ENCODE measurements around the gene ZDHHC11B. TPM values are rescaled to one million over a fixed set of nuclear protein-coding genes. Genes with fewer than 3 reads are reported as not detected.
A peak's percentile ranks its signal among the peaks of the same experiment; 100 is the strongest.

Gene ZDHHC11B
- total RNA-seq, 2 donors from 2014 or later = 0.75 to 1.3 TPM

DNA sequence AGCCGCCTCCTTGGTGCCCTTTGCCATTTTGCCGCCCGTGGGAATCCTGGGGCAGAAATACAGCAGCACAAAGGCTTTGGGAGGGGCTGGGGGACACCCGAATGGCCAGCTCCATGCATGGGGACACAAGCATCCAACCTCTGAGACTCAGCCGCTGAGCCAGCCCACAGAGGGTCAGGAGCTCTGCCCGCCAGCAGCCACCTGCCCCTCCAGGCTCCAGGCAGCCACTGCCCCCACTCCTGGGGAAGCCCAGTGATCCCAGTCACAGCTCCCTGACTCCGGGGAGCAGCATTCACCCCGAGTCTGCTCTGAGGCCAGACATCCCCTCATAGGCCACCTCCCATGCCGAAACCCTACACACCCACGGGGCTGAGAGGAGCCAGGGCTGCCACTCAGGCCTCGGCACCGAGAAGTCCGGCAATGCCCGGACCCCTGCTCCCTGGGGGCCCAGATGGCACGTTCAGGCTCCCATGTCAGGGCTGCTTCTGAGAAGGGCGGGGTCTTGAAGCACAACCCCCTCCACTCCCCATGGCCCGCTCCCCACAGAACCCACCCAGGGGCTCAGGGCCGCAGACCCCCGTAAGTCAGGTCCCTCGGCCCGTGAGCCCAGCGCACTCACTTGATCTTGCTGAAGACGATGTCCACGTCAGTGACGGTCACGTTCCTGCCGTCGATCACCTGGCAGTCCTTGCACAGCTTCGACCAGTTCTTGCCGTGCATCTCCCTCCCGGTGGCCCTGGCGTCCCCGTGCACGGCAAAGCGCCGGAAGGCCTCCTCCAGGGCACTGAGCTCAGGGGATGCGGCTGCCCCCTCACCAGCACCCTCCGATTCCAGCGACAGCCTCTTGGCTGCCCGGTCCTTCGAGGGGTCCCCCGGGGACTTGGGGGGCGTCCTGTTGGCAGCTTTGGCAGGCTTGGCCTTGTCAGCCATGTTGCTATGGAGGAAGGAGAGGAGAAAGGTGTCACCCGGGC lies 107.1 kb downstream of the ZDHHC11B start:
- Mint-ChIP-seq H3K9me3 (no peaks in the 10 kb centered on the region), H3K27ac (no peak overlapping the region), H3K36me3 (ENCODE audit: low read depth) (no peaks in the 10 kb centered on the region), H3K4me3 (no peak overlapping the region), H3K4me1 (peaks cover 6% of the 10 kb centered on the region), H3K27me3 (ENCODE audit: insufficient read depth) (peaks cover 45% of the 10 kb centered on the region)
- TF ChIP-seq, protein P1, sequence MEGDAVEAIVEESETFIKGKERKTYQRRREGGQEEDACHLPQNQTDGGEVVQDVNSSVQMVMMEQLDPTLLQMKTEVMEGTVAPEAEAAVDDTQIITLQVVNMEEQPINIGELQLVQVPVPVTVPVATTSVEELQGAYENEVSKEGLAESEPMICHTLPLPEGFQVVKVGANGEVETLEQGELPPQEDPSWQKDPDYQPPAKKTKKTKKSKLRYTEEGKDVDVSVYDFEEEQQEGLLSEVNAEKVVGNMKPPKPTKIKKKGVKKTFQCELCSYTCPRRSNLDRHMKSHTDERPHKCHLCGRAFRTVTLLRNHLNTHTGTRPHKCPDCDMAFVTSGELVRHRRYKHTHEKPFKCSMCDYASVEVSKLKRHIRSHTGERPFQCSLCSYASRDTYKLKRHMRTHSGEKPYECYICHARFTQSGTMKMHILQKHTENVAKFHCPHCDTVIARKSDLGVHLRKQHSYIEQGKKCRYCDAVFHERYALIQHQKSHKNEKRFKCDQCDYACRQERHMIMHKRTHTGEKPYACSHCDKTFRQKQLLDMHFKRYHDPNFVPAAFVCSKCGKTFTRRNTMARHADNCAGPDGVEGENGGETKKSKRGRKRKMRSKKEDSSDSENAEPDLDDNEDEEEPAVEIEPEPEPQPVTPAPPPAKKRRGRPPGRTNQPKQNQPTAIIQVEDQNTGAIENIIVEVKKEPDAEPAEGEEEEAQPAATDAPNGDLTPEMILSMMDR (conservative IDR thresholded peaks at IDR 0.05) = no peak
- H3K36me3 ChIP-seq (ENCODE audit: control insufficient read depth, insufficient read depth, low read length) = no peaks in the 10 kb centered on the region
- H3K27ac ChIP-seq (ENCODE audit: low read depth, low read length) = no peak overlapping the region
- no peak overlapping the region for H3K9ac ChIP-seq (ENCODE audit: extremely low read depth, low read length, poor library complexity, severe bottlenecking)
- 85 to 89% methylated on average over 16 to 44 of the region's 44 CpGs for WGBS, 2 experiments (ENCODE audit: insufficient coverage in 1 of 2, insufficient read length in 1 of 2)
- peak; percentile 52 for DNase-seq
- H3K4me3 ChIP-seq (ENCODE audit: low read length) = no peak overlapping the region
- peaks cover 7% of the 10 kb centered on the region for H3K4me1 ChIP-seq (ENCODE audit: control insufficient read depth, insufficient read depth, low read length)
- H3K9me3 ChIP-seq (ENCODE audit: control insufficient read depth, low read length) = no peaks in the 10 kb centered on the region
- H3K27me3 ChIP-seq (ENCODE audit: control insufficient read depth, insufficient read depth, low read length, poor library complexity, severe bottlenecking) = peaks cover 28% of the 10 kb centered on the region

DNA sequence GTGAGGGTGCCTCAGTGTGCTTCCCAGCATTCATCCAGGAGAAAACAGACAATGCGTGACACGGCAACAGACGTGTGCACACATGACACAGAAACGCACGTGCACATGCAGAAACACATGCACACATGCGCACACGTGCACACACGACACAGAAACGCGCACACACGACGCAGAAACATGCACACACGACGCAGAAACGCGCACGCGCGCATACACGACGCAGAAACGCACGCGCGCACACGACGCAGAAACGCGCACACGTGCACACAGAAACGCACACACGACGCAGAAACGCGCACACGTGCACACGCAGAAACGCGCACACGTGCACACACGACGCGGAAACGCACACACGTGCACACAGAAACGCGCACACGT lies 107.8 kb downstream of the ZDHHC11B start:
- DNase-seq = no peak
- peaks cover 6% of the 10 kb centered on the region for H3K4me1 Mint-ChIP-seq
- no peak overlapping the region for H3K4me3 ChIP-seq (ENCODE audit: low read length)
- no peaks in the 10 kb centered on the region for H3K9me3 Mint-ChIP-seq
- no peaks in the 10 kb centered on the region for H3K36me3 ChIP-seq (ENCODE audit: control insufficient read depth, insufficient read depth, low read length)
- peaks cover 13% of the 10 kb centered on the region for H3K4me1 ChIP-seq (ENCODE audit: control insufficient read depth, insufficient read depth, low read length)
- no peak overlapping the region for H3K9ac ChIP-seq (ENCODE audit: extremely low read depth, low read length, poor library complexity, severe bottlenecking)
- no peak overlapping the region for H3K4me3 Mint-ChIP-seq
- no peak overlapping the region for H3K27ac Mint-ChIP-seq
- H3K9me3 ChIP-seq (ENCODE audit: control insufficient read depth, low read length) = no peaks in the 10 kb centered on the region
- peaks cover 45% of the 10 kb centered on the region for H3K27me3 Mint-ChIP-seq (ENCODE audit: insufficient read depth)
- H3K27me3 ChIP-seq (ENCODE audit: control insufficient read depth, insufficient read depth, low read length, poor library complexity, severe bottlenecking) = peaks cover 28% of the 10 kb centered on the region
- 93 to 94% methylated on average over 48 of the region's 48 CpGs for WGBS, 2 experiments (ENCODE audit: insufficient coverage in 1 of 2, insufficient read length in 1 of 2)
- H3K36me3 Mint-ChIP-seq (ENCODE audit: low read depth) = no peaks in the 10 kb centered on the region
- TF ChIP-seq, protein P1 (conservative IDR thresholded peaks at IDR 0.05) = no peak
- H3K27ac ChIP-seq (ENCODE audit: low read depth, low read length) = no peak overlapping the region

DNA sequence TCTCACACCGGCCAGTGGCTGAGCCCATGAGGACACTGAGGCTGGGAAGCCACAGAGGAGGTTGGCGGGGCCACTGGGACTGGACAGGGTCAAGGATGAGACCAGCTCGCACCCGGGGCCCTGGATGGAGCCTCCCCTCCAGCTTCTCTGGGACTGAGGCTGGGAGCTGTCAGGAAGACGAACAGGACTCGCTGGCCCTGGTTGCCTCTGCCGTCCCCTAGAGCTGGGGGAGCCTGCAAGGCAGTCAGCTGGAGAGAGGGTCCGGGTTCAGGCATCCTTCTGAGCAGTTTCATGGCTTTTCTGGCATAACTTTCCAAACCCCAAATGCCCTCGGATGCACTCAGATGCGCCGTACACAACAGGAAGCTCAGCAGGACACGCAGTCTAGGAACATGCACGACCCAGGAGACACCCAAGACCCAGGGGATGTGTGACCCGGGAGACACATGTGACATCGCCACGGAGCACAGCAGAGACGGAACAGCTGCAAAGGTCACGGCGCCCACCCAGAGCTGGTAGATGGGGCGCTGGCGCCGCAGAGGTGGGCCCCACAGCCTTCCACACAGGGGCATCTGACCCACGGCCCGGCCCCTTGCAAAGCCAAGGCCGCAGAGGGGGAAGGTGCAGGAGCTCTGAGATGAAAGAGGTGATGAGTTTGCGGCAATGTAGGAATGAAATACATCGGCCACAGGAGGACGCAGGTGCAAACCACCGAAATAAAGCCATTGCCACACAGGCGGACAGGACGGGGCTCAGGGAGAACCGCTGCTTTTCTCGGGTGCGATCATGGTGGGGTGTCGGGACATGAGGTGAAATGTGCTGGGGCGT lies 108.4 kb downstream of the ZDHHC11B start:
- Histone ChIP-seq H3K9me3 (ENCODE audit: control insufficient read depth, low read length) (no peaks in the 10 kb centered on the region), H3K27me3 (ENCODE audit: control insufficient read depth, insufficient read depth, low read length, poor library complexity, severe bottlenecking) (peaks cover 28% of the 10 kb centered on the region), H3K36me3 (ENCODE audit: control insufficient read depth, insufficient read depth, low read length) (no peaks in the 10 kb centered on the region), H3K9ac (ENCODE audit: extremely low read depth, low read length, poor library complexity, severe bottlenecking) (no peak overlapping the region), H3K4me1 (ENCODE audit: control insufficient read depth, insufficient read depth, low read length) (peaks cover 13% of the 10 kb centered on the region), H3K4me3 (ENCODE audit: low read length) (no peak overlapping the region), H3K27ac (ENCODE audit: low read depth, low read length) (no peak overlapping the region)
- H3K4me1 Mint-ChIP-seq = peaks cover 6% of the 10 kb centered on the region
- peaks cover 43% of the 10 kb centered on the region for H3K27me3 Mint-ChIP-seq (ENCODE audit: insufficient read depth)
- 90 to 92% methylated on average over 25 to 36 of the region's 36 CpGs for WGBS, 2 experiments (ENCODE audit: insufficient coverage in 1 of 2, insufficient read length in 1 of 2)
- H3K27ac Mint-ChIP-seq = no peak overlapping the region
- no peaks in the 10 kb centered on the region for H3K9me3 Mint-ChIP-seq
- no peaks in the 10 kb centered on the region for H3K36me3 Mint-ChIP-seq (ENCODE audit: low read depth)
- H3K4me3 Mint-ChIP-seq = no peak overlapping the region
- DNase-seq = peak; percentile 52
- TF ChIP-seq, protein P1 (conservative IDR thresholded peaks at IDR 0.05) = no peak
